Thoracic aorta (tissue), 2 donors: ENCODE measurements around the gene BAAT. TPM values are rescaled to one million over a fixed set of nuclear protein-coding genes. Genes with fewer than 3 reads are reported as not detected.

Source experiments
- ATAC-seq: fragments of 150-250 bp; one replicate; pipeline ENCODE4 v1.8.0; 2017; ENCODE audit warnings: low read depth; ENCODE audit not compliant: insufficient number of reproducible peaks, low FRiP score
- DNase-seq: peaks from one replicate; pipeline ENCODE4 v3.0.0-alpha.2; 2020; ENCODE audit warnings: low spot score
- H3K27ac ChIP-seq, 2 donors: fragments of 200-600 bp; sonication (generic); 1 replicate in 1 of 2; 2 replicates in 1 of 2; pipeline ENCODE4 v1.5.1; 2016; ENCODE audit warnings: mild to moderate bottlenecking in 2 of 2, moderate library complexity in 2 of 2
- H3K27me3 ChIP-seq: fragments of 200-600 bp; sonication (generic); replicated peaks from 2 replicates; pipeline ENCODE4 v1.6.0; 2016; ENCODE audit warnings: mild to moderate bottlenecking; ENCODE audit not compliant: insufficient read depth
- H3K36me3 ChIP-seq: fragments of 200-600 bp; sonication (generic); one replicate; pipeline ENCODE4 v1.5.1; 2016
- H3K4me1 ChIP-seq, 2 donors: fragments of 200-600 bp; sonication (generic); 1 replicate in 1 of 2; 2 replicates in 1 of 2; pipeline versions ENCODE4 v1.5.1 to v1.6.0; 2016; ENCODE audit warnings: low read depth in 2 of 2, mild to moderate bottlenecking in 1 of 2; ENCODE audit not compliant: control insufficient read depth in 1 of 2
- H3K4me3 ChIP-seq: fragments of 200-600 bp; sonication (generic); 2 replicates; pipeline ENCODE4 v1.5.1; 2016; ENCODE audit warnings: mild to moderate bottlenecking
- H3K9me3 ChIP-seq: fragments of 200-600 bp; sonication (generic); 2 replicates; pipeline ENCODE4 v1.5.1; 2016
- CTCF ChIP-seq: fragments of 200-600 bp; sonication (generic); IDR thresholded peaks from one replicate; pipeline ENCODE4 v1.5.1; 2019; ENCODE audit warnings: antibody characterized with exemption
- total RNA-seq, 2 donors: library from RNA; depleted of rRNA; stranded (reverse); fragments of >200 nt; gene quantifications; one replicate each; pipeline versions ENCODE4 v1.1.0 to v1.2.3, GENCODE V29; 2016

The BAAT gene
- total RNA-seq, 2 donors from 2014 or later: 0.92 TPM; not detected in 1

- Histone ChIP-seq H3K27me3 (no peaks in the 10 kb centered on the region), H3K27ac (no peak overlapping the region), H3K4me3 (peak overlapping the region; percentile 30), H3K4me1 (no peaks in the 10 kb centered on the region), H3K9me3 (peaks cover 96% of the 10 kb centered on the region), H3K36me3 (peaks cover 59% of the 10 kb centered on the region)
- DNase-seq (no peak), ATAC-seq (no peak)
- TF ChIP-seq CTCF: no peak
These were observed 23.7 kb upstream of the BAAT start for GRCh38 chr9:101408374-101409078.

GRCh38 chr9:101403516-101404285 lies 18.9 kb upstream of the BAAT start:
- Histone ChIP-seq H3K9me3 (peaks cover 47% of the 10 kb centered on the region), H3K36me3 (peaks cover 76% of the 10 kb centered on the region), H3K4me3 (no peak overlapping the region)

GRCh38 chr9:101400120-101400519 lies 15.3 kb upstream of the BAAT start:
- no peak for TF ChIP-seq CTCF
- ATAC-seq: no peak

More at GRCh38 chr9:101403516-101404285, 18.9 kb upstream of the BAAT start:
- no peak overlapping the region for H3K27ac ChIP-seq
- no peaks in the 10 kb centered on the region for H3K27me3 ChIP-seq
- peaks cover 4 to 23% of the 10 kb centered on the region in 2 donors for H3K4me1 ChIP-seq
- no peak for TF ChIP-seq CTCF
- ATAC-seq (no peak), DNase-seq (no peak)

GRCh38 chr9:101399643-101399970 lies 14.8 kb upstream of the BAAT start:
- Histone ChIP-seq H3K27me3 (no peaks in the 10 kb centered on the region), H3K36me3 (peaks cover 37% of the 10 kb centered on the region), H3K27ac (peak overlapping the region; percentile 61 to 79), H3K4me1 (peaks cover 13 to 41% of the 10 kb centered on the region in 2 donors), H3K9me3 (peaks cover 7% of the 10 kb centered on the region), H3K4me3 (peak overlapping the region; percentile 89)
- no peak for TF ChIP-seq CTCF
- ATAC-seq (no peak), DNase-seq (no peak)

More at GRCh38 chr9:101400120-101400519, 15.3 kb upstream of the BAAT start:
- H3K9me3 ChIP-seq: peaks cover 12% of the 10 kb centered on the region
- peaks cover 13 to 41% of the 10 kb centered on the region in 2 donors for H3K4me1 ChIP-seq
- no peaks in the 10 kb centered on the region for H3K27me3 ChIP-seq
- peak overlapping the region; percentile 89 for H3K4me3 ChIP-seq
- no peak for DNase-seq
- no peak overlapping the region for H3K27ac ChIP-seq
- H3K36me3 ChIP-seq: peaks cover 42% of the 10 kb centered on the region

GRCh38 chr9:101398930-101399642 lies 14.3 kb upstream of the BAAT start:
- Histone ChIP-seq H3K9me3 (peaks cover 4% of the 10 kb centered on the region), H3K36me3 (peaks cover 32% of the 10 kb centered on the region), H3K4me3 (peak overlapping the region; percentile 89), H3K27ac (peak overlapping the region; percentile 61 to 79), H3K4me1 (peaks cover 13 to 41% of the 10 kb centered on the region in 2 donors), H3K27me3 (no peaks in the 10 kb centered on the region)
- ATAC-seq: no peak
- no peak for TF ChIP-seq CTCF
- DNase-seq: peak; percentile 5
